Right atrium auricular region (tissue), 2 donors: ENCODE data around the gene GRIA4. TPM values are rescaled to one million over a fixed set of nuclear protein-coding genes. Genes with fewer than 3 reads are reported as not detected.

Experiments
- DNase-seq: peaks from one replicate; pipeline ENCODE4 v3.0.0-alpha.2; 2019; ENCODE audit warnings: low spot score
- H3K27ac ChIP-seq, 2 donors: fragments of 200-600 bp; sonication (generic); 1 replicate in 1 of 2; 2 replicates in 1 of 2; pipeline ENCODE4 v1.5.1; 2016 to 2019
- H3K27me3 ChIP-seq, 2 donors: fragments of 200-600 bp; sonication (generic); one replicate each; pipeline versions ENCODE4 v1.5.1 to v1.6.0; 2017 to 2019
- H3K36me3 ChIP-seq: fragments of 200-600 bp; sonication (generic); one replicate; pipeline ENCODE4 v1.5.1; 2016
- H3K4me1 ChIP-seq, 2 donors: fragments of 200-600 bp; sonication (generic); one replicate each; pipeline versions ENCODE4 v1.5.1 to v1.6.0; 2017 to 2019
- H3K4me3 ChIP-seq, 2 donors: fragments of 200-600 bp; sonication (generic); 1 replicate in 1 of 2; 2 replicates in 1 of 2; pipeline ENCODE4 v1.5.1; 2017 to 2019; ENCODE audit warnings: mild to moderate bottlenecking in 1 of 2, moderate library complexity in 1 of 2
- H3K9me3 ChIP-seq, 2 donors: fragments of 200-600 bp; sonication (generic); one replicate each; pipeline ENCODE4 v1.5.1; 2019
- total RNA-seq, 2 donors: library from RNA; depleted of rRNA; stranded (reverse); fragments of >200 nt; gene quantifications; one replicate each; pipeline ENCODE4 v1.1.0, GENCODE V29; 2016
- TF ChIP-seq, protein P1 (sequence below), 2 donors: fragments of 200-600 bp; sonication (generic); IDR thresholded peaks; one replicate each; pipeline ENCODE4 v1.5.1; 2019; ENCODE audit warnings: antibody characterized with exemption in 2 of 2

Gene GRIA4
- total RNA-seq, 2 donors from 2014 or later = not detected

DNA sequence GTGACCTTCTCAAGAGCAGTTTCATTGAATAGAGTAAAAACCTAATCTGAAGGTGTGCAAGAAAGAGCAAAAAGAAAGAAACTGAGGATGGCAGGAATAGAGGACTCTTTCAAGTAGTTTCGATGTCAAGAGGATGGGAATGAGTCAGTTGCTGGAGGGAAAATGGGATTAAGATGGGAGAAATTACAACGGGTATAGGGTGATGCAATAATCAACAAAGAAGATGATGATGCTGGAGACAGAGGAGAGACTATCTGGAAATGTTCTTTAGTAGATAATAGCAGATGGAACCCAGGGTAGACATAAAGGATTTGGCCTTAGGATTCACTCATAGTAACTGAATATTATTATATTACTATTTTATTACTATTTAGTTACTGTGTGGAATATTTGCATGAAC lies 189.4 kb downstream of the GRIA4 start:
- no peak for DNase-seq

GRCh38 chr11:105799728-105800462 lies 190.0 kb downstream of the GRIA4 start:
- H3K4me1 ChIP-seq = no peaks in the 10 kb centered on the region
- no peak overlapping the region for H3K4me3 ChIP-seq
- no peak overlapping the region for H3K27ac ChIP-seq
- H3K27me3 ChIP-seq = no peaks in the 10 kb centered on the region
- no peaks in the 10 kb centered on the region for H3K9me3 ChIP-seq
- H3K36me3 ChIP-seq = no peaks in the 10 kb centered on the region
- DNase-seq = no peak
- TF ChIP-seq, protein P1, sequence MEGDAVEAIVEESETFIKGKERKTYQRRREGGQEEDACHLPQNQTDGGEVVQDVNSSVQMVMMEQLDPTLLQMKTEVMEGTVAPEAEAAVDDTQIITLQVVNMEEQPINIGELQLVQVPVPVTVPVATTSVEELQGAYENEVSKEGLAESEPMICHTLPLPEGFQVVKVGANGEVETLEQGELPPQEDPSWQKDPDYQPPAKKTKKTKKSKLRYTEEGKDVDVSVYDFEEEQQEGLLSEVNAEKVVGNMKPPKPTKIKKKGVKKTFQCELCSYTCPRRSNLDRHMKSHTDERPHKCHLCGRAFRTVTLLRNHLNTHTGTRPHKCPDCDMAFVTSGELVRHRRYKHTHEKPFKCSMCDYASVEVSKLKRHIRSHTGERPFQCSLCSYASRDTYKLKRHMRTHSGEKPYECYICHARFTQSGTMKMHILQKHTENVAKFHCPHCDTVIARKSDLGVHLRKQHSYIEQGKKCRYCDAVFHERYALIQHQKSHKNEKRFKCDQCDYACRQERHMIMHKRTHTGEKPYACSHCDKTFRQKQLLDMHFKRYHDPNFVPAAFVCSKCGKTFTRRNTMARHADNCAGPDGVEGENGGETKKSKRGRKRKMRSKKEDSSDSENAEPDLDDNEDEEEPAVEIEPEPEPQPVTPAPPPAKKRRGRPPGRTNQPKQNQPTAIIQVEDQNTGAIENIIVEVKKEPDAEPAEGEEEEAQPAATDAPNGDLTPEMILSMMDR (IDR thresholded peaks at IDR 0.05) = no peak

More for the DNA sequence above, 189.4 kb downstream of the GRIA4 start:
- TF ChIP-seq, protein P1 (IDR thresholded peaks at IDR 0.05) = no peak
- Histone ChIP-seq H3K4me3 (no peak overlapping the region), H3K9me3 (no peaks in the 10 kb centered on the region), H3K36me3 (no peaks in the 10 kb centered on the region), H3K4me1 (no peaks in the 10 kb centered on the region), H3K27me3 (no peaks in the 10 kb centered on the region), H3K27ac (no peak overlapping the region)

GRCh38 chr11:105802390-105802789 lies 192.5 kb downstream of the GRIA4 start:
- H3K4me1 ChIP-seq = no peaks in the 10 kb centered on the region
- H3K9me3 ChIP-seq = no peaks in the 10 kb centered on the region
- no peak for DNase-seq
- H3K36me3 ChIP-seq = no peaks in the 10 kb centered on the region
- TF ChIP-seq, protein P1 (IDR thresholded peaks at IDR 0.05) = no peak
- H3K27ac ChIP-seq = no peak overlapping the region
- no peaks in the 10 kb centered on the region for H3K27me3 ChIP-seq
- no peak overlapping the region for H3K4me3 ChIP-seq

DNA sequence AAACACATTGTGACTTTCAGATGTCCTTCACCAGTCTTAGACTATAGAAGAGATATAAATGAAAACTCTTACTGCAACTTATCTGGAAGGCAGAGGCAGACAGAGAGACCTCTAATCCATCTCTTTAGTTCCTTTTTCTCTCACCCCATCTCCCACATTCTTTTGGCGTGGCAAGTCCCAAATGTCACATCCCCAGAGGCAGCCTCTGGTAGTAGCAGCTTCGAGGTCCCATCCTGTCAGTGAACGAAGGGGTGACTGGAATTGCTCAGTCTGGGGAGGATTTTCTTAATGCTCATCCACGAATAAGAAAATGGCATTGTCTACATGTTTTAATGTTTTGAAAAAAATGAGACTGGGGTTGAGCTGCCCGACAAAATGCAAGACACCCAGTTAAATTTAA lies 201.4 kb downstream of the GRIA4 start:
- TF ChIP-seq, protein P1 (IDR thresholded peaks at IDR 0.05) = no peak
- H3K36me3 ChIP-seq = no peaks in the 10 kb centered on the region
- no peak overlapping the region for H3K27ac ChIP-seq
- H3K4me3 ChIP-seq = no peak overlapping the region
- H3K27me3 ChIP-seq = no peaks in the 10 kb centered on the region
- no peaks in the 10 kb centered on the region for H3K4me1 ChIP-seq
- no peak for DNase-seq
- H3K9me3 ChIP-seq = no peaks in the 10 kb centered on the region

GRCh38 chr11:105821372-105821771 lies 211.5 kb downstream of the GRIA4 start:
- H3K4me3 ChIP-seq = no peak overlapping the region
- no peak overlapping the region for H3K27ac ChIP-seq
- no peaks in the 10 kb centered on the region for H3K4me1 ChIP-seq
- TF ChIP-seq, protein P1 (IDR thresholded peaks at IDR 0.05) = no peak
- no peaks in the 10 kb centered on the region for H3K9me3 ChIP-seq
- H3K27me3 ChIP-seq = no peaks in the 10 kb centered on the region
- H3K36me3 ChIP-seq = no peaks in the 10 kb centered on the region
- DNase-seq = no peak

DNA sequence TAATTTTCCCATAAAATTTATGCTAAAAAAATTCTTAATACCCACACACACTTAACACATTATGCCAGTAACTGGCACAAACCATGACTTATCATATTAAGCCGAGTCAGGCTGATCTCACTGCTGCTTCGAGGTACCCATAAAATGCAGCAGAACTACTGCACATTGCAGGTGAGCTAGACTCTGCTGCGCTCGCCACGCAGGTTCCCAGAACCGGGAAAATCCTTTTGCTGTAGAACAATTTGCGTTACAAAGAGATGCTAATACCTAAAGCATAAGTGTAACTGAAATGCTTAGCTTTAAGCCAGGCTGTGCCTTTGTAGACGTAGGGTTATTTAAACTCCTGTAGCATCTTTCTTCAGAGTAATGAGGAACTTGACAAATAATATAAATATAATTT lies 211.9 kb downstream of the GRIA4 start:
- H3K9me3 ChIP-seq = no peaks in the 10 kb centered on the region
- H3K27me3 ChIP-seq = no peaks in the 10 kb centered on the region
- H3K4me3 ChIP-seq = no peak overlapping the region
- no peaks in the 10 kb centered on the region for H3K4me1 ChIP-seq
- TF ChIP-seq, protein P1 (IDR thresholded peaks at IDR 0.05) = no peak
- H3K27ac ChIP-seq = no peak overlapping the region
- H3K36me3 ChIP-seq = no peaks in the 10 kb centered on the region
- no peak for DNase-seq
